Superior temporal gyrus (tissue), 1 donor: ENCODE measurements around the gene SLC16A1.
"Not testable (repeated sequence)": the region's sequence is repeated elsewhere in the genome, so short reads cannot be mapped to it uniquely, and the experiment has no call there.

Experiments used
- DNase-seq: peaks from one replicate; pipeline ENCODE4 v3.0.0-alpha.2; 2016; ENCODE audit errors: extremely low spot score

SLC16A1 gene

GRCh38 chr1:112955773-112956543, at the start of gene SLC16A1:
Gene SLC16A1, minus strand, starts transcription at chr1:112956196. Its CDS starts 26,888 bp downstream, at chr1:112929308.
- peak; percentile 95 for DNase-seq

- no peak for DNase-seq
Observed at GRCh38 chr1:113003751-113004690, 48.0 kb upstream of the SLC16A1 start.

- DNase-seq = no peak
Observed at GRCh38 chr1:113002297-113002696, 46.3 kb upstream of the SLC16A1 start.

- DNase-seq = peak; percentile 78
Observed at GRCh38 chr1:112998592-112999235, 42.7 kb upstream of the SLC16A1 start.

- DNase-seq = no peak
Observed at GRCh38 chr1:112997781-112998180, 41.8 kb upstream of the SLC16A1 start.

GRCh38 chr1:112995890-112996289, 39.9 kb upstream of the SLC16A1 start:
- DNase-seq = no peak

GRCh38 chr1:112995021-112995420, 39.0 kb upstream of the SLC16A1 start:
- not testable (repeated sequence) for DNase-seq

GRCh38 chr1:112992780-112993179, 36.8 kb upstream of the SLC16A1 start:
- DNase-seq = no peak

- no peak for DNase-seq
Observed at GRCh38 chr1:112991402-112992120, 35.6 kb upstream of the SLC16A1 start.

- no peak for DNase-seq
Observed at GRCh38 chr1:112990271-112990670, 34.3 kb upstream of the SLC16A1 start.

- DNase-seq = no peak
Observed at GRCh38 chr1:112988367-112988766, 32.4 kb upstream of the SLC16A1 start.

GRCh38 chr1:112985123-112985522, 29.1 kb upstream of the SLC16A1 start:
- DNase-seq = no peak

GRCh38 chr1:112983537-112984131, 27.6 kb upstream of the SLC16A1 start:
- no peak for DNase-seq

- peak; percentile 53 for DNase-seq
Observed at GRCh38 chr1:112982853-112983536, 27.0 kb upstream of the SLC16A1 start.

GRCh38 chr1:112982328-112982727, 26.3 kb upstream of the SLC16A1 start:
- DNase-seq = no peak

- not testable (repeated sequence) for DNase-seq
Observed at GRCh38 chr1:112981834-112982233, 25.8 kb upstream of the SLC16A1 start.

- no peak for DNase-seq
Observed at GRCh38 chr1:112981426-112981825, 25.4 kb upstream of the SLC16A1 start.

GRCh38 chr1:112975336-112975735, 19.3 kb upstream of the SLC16A1 start:
- DNase-seq = no peak

- DNase-seq = no peak
Observed at GRCh38 chr1:112974646-112975045, 18.6 kb upstream of the SLC16A1 start.

- DNase-seq = no peak
Observed at GRCh38 chr1:112973788-112974187, 17.8 kb upstream of the SLC16A1 start.
